H9 (cell line): Measurements from ENCODE around the gene KCND2. TPM values are rescaled to one million over a fixed set of nuclear protein-coding genes. Genes with fewer than 3 reads are reported as not detected.

Experiments
- DNase-seq: peaks from one replicate; pipeline ENCODE4 v3.0.0-alpha.2; 2017
- H2AFZ ChIP-seq: one replicate; pipeline ENCODE4 v1.6.1; 2013; ENCODE audit warnings: mild to moderate bottlenecking, low read length, control low read depth, moderate library complexity
- H2AK5ac ChIP-seq: 2 replicates; pipeline ENCODE4 v1.6.1; 2013; ENCODE audit warnings: low read length, control low read depth, mixed read lengths; ENCODE audit not compliant: insufficient read length
- H2BK120ac ChIP-seq: one replicate; pipeline ENCODE4 v1.6.1; 2013; ENCODE audit warnings: low read depth, mild to moderate bottlenecking, low read length, control low read depth, inconsistent platforms; ENCODE audit not compliant: poor library complexity, severe bottlenecking
- H2BK12ac ChIP-seq: 2 replicates; pipeline ENCODE4 v1.6.1; 2013; ENCODE audit warnings: low read length, control low read depth, mixed read lengths, low read depth; ENCODE audit not compliant: insufficient read length
- H2BK15ac ChIP-seq: 2 replicates; pipeline ENCODE4 v1.6.1; 2013; ENCODE audit warnings: low read depth, low read length, control low read depth
- H2BK20ac ChIP-seq: one replicate; pipeline ENCODE4 v1.6.1; 2013; ENCODE audit warnings: low read depth, mild to moderate bottlenecking, low read length, control low read depth, inconsistent platforms; ENCODE audit not compliant: poor library complexity, severe bottlenecking
- H2BK5ac ChIP-seq: 2 replicates; pipeline ENCODE4 v1.6.1; 2013; ENCODE audit warnings: low read length, control low read depth, mixed read lengths; ENCODE audit not compliant: insufficient read length
- H3K14ac ChIP-seq: 2 replicates; pipeline ENCODE4 v1.6.1; 2013; ENCODE audit warnings: low read length, control low read depth; ENCODE audit not compliant: insufficient read depth
- H3K18ac ChIP-seq: 2 replicates; pipeline ENCODE4 v1.6.1; 2013; ENCODE audit warnings: low read depth, mild to moderate bottlenecking, mixed read lengths, low read length, control low read depth; ENCODE audit not compliant: insufficient read length
- H3K23ac ChIP-seq: 2 replicates; pipeline ENCODE4 v1.6.1; 2013; ENCODE audit warnings: low read length, control low read depth, mixed read lengths, low read depth; ENCODE audit not compliant: insufficient read length
- H3K23me2 ChIP-seq: 2 replicates; pipeline ENCODE4 v1.6.1; 2013; ENCODE audit warnings: low read depth, mild to moderate bottlenecking, mixed read lengths, low read length, control low read depth; ENCODE audit not compliant: insufficient read length, poor library complexity, severe bottlenecking
- H3K27ac ChIP-seq: 2 replicates; pipeline ENCODE4 v1.5.1; 2013; ENCODE audit warnings: low read length, control low read depth, mixed read lengths, low read depth; ENCODE audit not compliant: insufficient read length
- H3K27me3 ChIP-seq: 2 replicates; pipeline ENCODE4 v1.6.1; 2013; ENCODE audit warnings: low read length, control low read depth, inconsistent platforms; ENCODE audit not compliant: insufficient read depth
- H3K4ac ChIP-seq: 2 replicates; pipeline ENCODE4 v1.6.1; 2013; ENCODE audit warnings: low read depth, mild to moderate bottlenecking, control low read depth, inconsistent platforms, low read length, moderate library complexity
- H3K4me1 ChIP-seq: 2 replicates; pipeline ENCODE4 v1.6.1; 2013; ENCODE audit warnings: low read length, control low read depth, inconsistent platforms; ENCODE audit not compliant: insufficient read depth
- H3K4me2 ChIP-seq: 2 replicates; pipeline ENCODE4 v1.6.1; 2013; ENCODE audit warnings: low read length, control low read depth, mixed read lengths; ENCODE audit not compliant: insufficient read length, insufficient read depth
- H3K56ac ChIP-seq: 2 replicates; pipeline ENCODE4 v1.6.1; 2013; ENCODE audit warnings: low read depth, mild to moderate bottlenecking, mixed read lengths, low read length, control low read depth; ENCODE audit not compliant: insufficient read length
- H3K79me1 ChIP-seq: 2 replicates; pipeline ENCODE4 v1.6.1; 2013; ENCODE audit warnings: low read depth, mild to moderate bottlenecking, moderate library complexity, low read length, control low read depth, inconsistent platforms; ENCODE audit not compliant: insufficient read depth, poor library complexity, severe bottlenecking
- H3K79me2 ChIP-seq: 2 replicates; pipeline ENCODE4 v1.6.1; 2013; ENCODE audit warnings: low read length, control low read depth, inconsistent platforms; ENCODE audit not compliant: insufficient read depth
- H3K9ac ChIP-seq: 2 replicates; pipeline ENCODE4 v1.6.1; 2013; ENCODE audit warnings: low read length, control low read depth, mixed read lengths; ENCODE audit not compliant: insufficient read length; ENCODE audit errors: extremely low read depth
- H3K9me3 ChIP-seq: one replicate; pipeline ENCODE4 v1.6.1; 2013; ENCODE audit warnings: low read depth, low read length, inconsistent platforms; ENCODE audit not compliant: control insufficient read depth
- H3T11ph ChIP-seq: one replicate; pipeline ENCODE4 v1.6.1; 2013; ENCODE audit warnings: mild to moderate bottlenecking, low read length, control low read depth, inconsistent platforms
- H4K20me1 ChIP-seq: one replicate; pipeline ENCODE4 v1.6.1; 2013; ENCODE audit not compliant: control insufficient read depth, insufficient read length, insufficient read depth
- H4K5ac ChIP-seq: 2 replicates; pipeline ENCODE4 v1.6.1; 2013; ENCODE audit warnings: low read depth, mild to moderate bottlenecking, mixed read lengths, low read length, control low read depth; ENCODE audit not compliant: insufficient read length
- H4K8ac ChIP-seq: replicated peaks from 2 replicates; pipeline ENCODE4 v1.6.1; 2013; ENCODE audit warnings: low read length, control low read depth, mixed read lengths, low read depth; ENCODE audit not compliant: insufficient read length
- H4K91ac ChIP-seq: 2 replicates; pipeline ENCODE4 v1.6.1; 2013; ENCODE audit warnings: low read depth, mild to moderate bottlenecking, moderate library complexity, mixed read lengths, low read length, control low read depth; ENCODE audit not compliant: insufficient read length
- H3K27ac Mint-ChIP-seq, 3 experiments: 2 replicates in 2 of 3; 3 replicates in 1 of 3; pipeline ENCODE4 v1.8.0; 2020 to 2021; ENCODE audit warnings: mixed read lengths in 3 of 3, mild to moderate bottlenecking in 1 of 3, moderate library complexity in 1 of 3
- H3K27me3 Mint-ChIP-seq: 2 replicates; pipeline ENCODE4 v1.8.0; 2021; ENCODE audit warnings: low read depth, mild to moderate bottlenecking, moderate library complexity, mixed read lengths
- H3K36me3 Mint-ChIP-seq, 3 experiments: 2 replicates in 2 of 3; 3 replicates in 1 of 3; pipeline ENCODE4 v1.8.0; 2020 to 2021; ENCODE audit warnings: low read depth in 3 of 3, mixed read lengths in 3 of 3; ENCODE audit not compliant: insufficient read depth in 1 of 3
- H3K4me1 Mint-ChIP-seq, 2 experiments: 2 replicates each; pipeline ENCODE4 v1.8.0; 2020; ENCODE audit warnings: mixed read lengths in 2 of 2
- H3K4me3 Mint-ChIP-seq, 2 experiments: 2 replicates in 1 of 2; 3 replicates in 1 of 2; pipeline ENCODE4 v1.8.0; 2020 to 2021; ENCODE audit warnings: mild to moderate bottlenecking in 2 of 2, mixed read lengths in 2 of 2, moderate library complexity in 1 of 2
- H3K9me3 Mint-ChIP-seq, 2 experiments: 2 replicates in 1 of 2; 3 replicates in 1 of 2; pipeline ENCODE4 v1.8.0; 2020; ENCODE audit warnings: mild to moderate bottlenecking in 2 of 2, mixed read lengths in 2 of 2, moderate library complexity in 1 of 2
- CTCF ChIP-seq: fragments of 200-600 bp; sonication (generic); conservative IDR thresholded peaks from 3 replicates; pipeline ENCODE4 v1.8.0; 2021; ENCODE audit warnings: antibody characterized with exemption, mild to moderate bottlenecking
- WGBS: extraction: QIAGEN DNeasy Blood & Tissue Kit; methylation state at CpG from one replicate; pipeline ENCODE4 v1.1.7; 2013; ENCODE audit warnings: missing lambda C conversion rate, low lambda C conversion rate, mixed read lengths; ENCODE audit not compliant: insufficient read length; ENCODE audit errors: extremely low coverage; 5-methylcytosine and 5-hydroxymethylcytosine counted together
- total RNA-seq: library from RNA; stranded (reverse); gene quantifications from 2 replicates; pipeline ENCODE4 v1.2.1, GENCODE V29; 2021

Gene KCND2
- total RNA-seq, 1 experiment from 2014 or later: 6.4 TPM

DNA sequence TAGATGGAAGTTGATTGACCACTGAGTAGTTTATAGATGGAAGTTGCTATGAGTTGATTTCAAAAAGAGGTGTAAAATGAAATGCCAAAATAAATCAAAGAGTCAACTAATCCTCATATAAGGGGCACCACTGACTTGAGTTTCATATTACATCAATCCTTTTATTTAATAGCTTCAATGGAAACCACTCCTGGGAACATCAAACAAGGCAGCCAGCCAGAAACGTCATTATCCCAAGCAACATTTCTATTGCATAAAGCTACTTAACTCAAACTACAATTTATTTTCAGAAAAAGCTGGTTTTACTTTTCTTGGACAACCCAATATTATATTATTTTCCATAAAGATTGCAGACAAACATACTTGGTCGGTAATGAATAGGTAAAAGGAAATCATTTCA is 422.9 kb downstream of the KCND2 start:
- Histone ChIP-seq H3K27ac (no peak overlapping the region), H4K8ac (no peak overlapping the region), H2BK5ac (no peak overlapping the region), H3K18ac (no peak overlapping the region), H3K23me2 (no peaks in the 10 kb centered on the region), H2AK5ac (no peak overlapping the region), H4K20me1 (no peaks in the 10 kb centered on the region), H3K4ac (no peak overlapping the region), H2AFZ (no peak overlapping the region), H3K23ac (no peak overlapping the region), H2BK12ac (no peak overlapping the region), H3T11ph (no peak overlapping the region), H2BK15ac (no peak overlapping the region), H2BK20ac (no peak overlapping the region), H3K79me2 (no peaks in the 10 kb centered on the region), H3K9ac (no peak overlapping the region), H4K91ac (no peak overlapping the region), H3K14ac (no peak overlapping the region), H3K27me3 (no peaks in the 10 kb centered on the region), H3K4me2 (no peak overlapping the region), H3K56ac (no peak overlapping the region), H3K79me1 (no peaks in the 10 kb centered on the region), H3K9me3 (no peaks in the 10 kb centered on the region), H2BK120ac (no peak overlapping the region), H3K4me1 (0 out of 2 replicates have a peak, but pooled peaks cover 4% of the 10 kb centered on the region), H4K5ac (no peak overlapping the region)
- Mint-ChIP-seq H3K4me3 (no peak overlapping the region), H3K9me3 (peaks cover 3 to 6% of the 10 kb centered on the region in 2 experiments; a peak in 3 of 5 replicates), H3K27ac (no peak overlapping the region), H3K36me3 (peaks cover 1 to 6% (median 2%) of the 10 kb centered on the region in 3 experiments; a peak in 3 of 7 replicates), H3K27me3 (no peaks in the 10 kb centered on the region), H3K4me1 (peaks cover 12 to 17% of the 10 kb centered on the region in 2 experiments)
- no CpG with 5 or more reads among the region's 2 CpGs for WGBS
- no peak for DNase-seq
- no peak for TF ChIP-seq CTCF
